ENCODE measurements around the gene MSTO1. TPM values are rescaled to one million over a fixed set of nuclear protein-coding genes. Genes with fewer than 3 reads are reported as not detected.

MSTO1 gene
- total and polyA plus RNA-seq, 2 experiments from 2014 or later: 37.8 to 70.5 TPM

Other genes starting within 250 kb of the MSTO1 start
- gene ASH1L, start 47.4 kb upstream of the MSTO1 start, total RNA-seq: 18.5 and 31.2 TPM in 2 replicates
- 25.9 and 27.3 TPM in 2 replicates for gene ASH1L, start 47.4 kb upstream of the MSTO1 start, polyA plus RNA-seq
- gene YY1AP1, start 78.6 kb downstream of the MSTO1 start, total RNA-seq: 33.6 and 44.7 TPM in 2 replicates
- 42.0 and 43.3 TPM in 2 replicates for gene YY1AP1, start 78.6 kb downstream of the MSTO1 start, polyA plus RNA-seq
- 91.2 and 104 TPM in 2 replicates for gene DAP3, start 78.9 kb downstream of the MSTO1 start, total RNA-seq
- 116 and 120 TPM in 2 replicates for gene DAP3, start 78.9 kb downstream of the MSTO1 start, polyA plus RNA-seq
- gene GON4L, start 247.0 kb downstream of the MSTO1 start, total RNA-seq: 19.9 and 26.4 TPM in 2 replicates
- 42.0 and 44.4 TPM in 2 replicates for gene GON4L, start 247.0 kb downstream of the MSTO1 start, polyA plus RNA-seq
- gene SYT11, start 249.3 kb downstream of the MSTO1 start, total RNA-seq: 2.1 and 2.5 TPM in 2 replicates
- gene SYT11, start 249.3 kb downstream of the MSTO1 start, polyA plus RNA-seq: 1.4 and 2.3 TPM in 2 replicates

Data from cardiac muscle cell (in vitro differentiated cells and primary cell).